Measurements from ENCODE around the gene UMODL1.

DNA sequence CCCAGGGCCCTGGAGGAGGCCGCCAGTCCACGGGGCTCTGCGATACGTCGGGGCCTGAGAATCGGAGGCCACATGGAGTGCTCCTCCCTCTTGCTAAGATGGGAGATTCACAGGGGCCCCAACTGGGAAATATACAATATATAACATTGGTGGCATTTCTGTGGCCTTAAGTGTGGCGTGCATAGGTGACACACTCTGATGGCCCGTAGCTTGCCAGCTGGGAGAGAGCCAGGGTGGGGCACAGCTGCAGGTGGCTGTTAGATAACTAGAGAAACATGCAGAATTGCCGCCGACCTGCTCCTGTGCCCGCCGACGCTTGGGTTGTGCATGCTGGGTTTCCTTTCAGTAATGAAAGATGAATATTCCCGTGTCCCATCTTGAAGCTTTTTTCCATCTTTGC lies 30.1 kb downstream of the UMODL1 start:
- TF ChIP-seq, protein P1, sequence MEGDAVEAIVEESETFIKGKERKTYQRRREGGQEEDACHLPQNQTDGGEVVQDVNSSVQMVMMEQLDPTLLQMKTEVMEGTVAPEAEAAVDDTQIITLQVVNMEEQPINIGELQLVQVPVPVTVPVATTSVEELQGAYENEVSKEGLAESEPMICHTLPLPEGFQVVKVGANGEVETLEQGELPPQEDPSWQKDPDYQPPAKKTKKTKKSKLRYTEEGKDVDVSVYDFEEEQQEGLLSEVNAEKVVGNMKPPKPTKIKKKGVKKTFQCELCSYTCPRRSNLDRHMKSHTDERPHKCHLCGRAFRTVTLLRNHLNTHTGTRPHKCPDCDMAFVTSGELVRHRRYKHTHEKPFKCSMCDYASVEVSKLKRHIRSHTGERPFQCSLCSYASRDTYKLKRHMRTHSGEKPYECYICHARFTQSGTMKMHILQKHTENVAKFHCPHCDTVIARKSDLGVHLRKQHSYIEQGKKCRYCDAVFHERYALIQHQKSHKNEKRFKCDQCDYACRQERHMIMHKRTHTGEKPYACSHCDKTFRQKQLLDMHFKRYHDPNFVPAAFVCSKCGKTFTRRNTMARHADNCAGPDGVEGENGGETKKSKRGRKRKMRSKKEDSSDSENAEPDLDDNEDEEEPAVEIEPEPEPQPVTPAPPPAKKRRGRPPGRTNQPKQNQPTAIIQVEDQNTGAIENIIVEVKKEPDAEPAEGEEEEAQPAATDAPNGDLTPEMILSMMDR (IDR thresholded peaks at IDR 0.05): no peak
- TF ChIP-seq POLR2AphosphoS5 (IDR thresholded peaks at IDR 0.05; ENCODE audit: low read depth, low read length): no peak
- TF ChIP-seq SIN3A (IDR thresholded peaks at IDR 0.05; ENCODE audit: borderline replicate concordance, insufficient read depth, low read depth, low read length): no peak
- TF ChIP-seq, protein P2, sequence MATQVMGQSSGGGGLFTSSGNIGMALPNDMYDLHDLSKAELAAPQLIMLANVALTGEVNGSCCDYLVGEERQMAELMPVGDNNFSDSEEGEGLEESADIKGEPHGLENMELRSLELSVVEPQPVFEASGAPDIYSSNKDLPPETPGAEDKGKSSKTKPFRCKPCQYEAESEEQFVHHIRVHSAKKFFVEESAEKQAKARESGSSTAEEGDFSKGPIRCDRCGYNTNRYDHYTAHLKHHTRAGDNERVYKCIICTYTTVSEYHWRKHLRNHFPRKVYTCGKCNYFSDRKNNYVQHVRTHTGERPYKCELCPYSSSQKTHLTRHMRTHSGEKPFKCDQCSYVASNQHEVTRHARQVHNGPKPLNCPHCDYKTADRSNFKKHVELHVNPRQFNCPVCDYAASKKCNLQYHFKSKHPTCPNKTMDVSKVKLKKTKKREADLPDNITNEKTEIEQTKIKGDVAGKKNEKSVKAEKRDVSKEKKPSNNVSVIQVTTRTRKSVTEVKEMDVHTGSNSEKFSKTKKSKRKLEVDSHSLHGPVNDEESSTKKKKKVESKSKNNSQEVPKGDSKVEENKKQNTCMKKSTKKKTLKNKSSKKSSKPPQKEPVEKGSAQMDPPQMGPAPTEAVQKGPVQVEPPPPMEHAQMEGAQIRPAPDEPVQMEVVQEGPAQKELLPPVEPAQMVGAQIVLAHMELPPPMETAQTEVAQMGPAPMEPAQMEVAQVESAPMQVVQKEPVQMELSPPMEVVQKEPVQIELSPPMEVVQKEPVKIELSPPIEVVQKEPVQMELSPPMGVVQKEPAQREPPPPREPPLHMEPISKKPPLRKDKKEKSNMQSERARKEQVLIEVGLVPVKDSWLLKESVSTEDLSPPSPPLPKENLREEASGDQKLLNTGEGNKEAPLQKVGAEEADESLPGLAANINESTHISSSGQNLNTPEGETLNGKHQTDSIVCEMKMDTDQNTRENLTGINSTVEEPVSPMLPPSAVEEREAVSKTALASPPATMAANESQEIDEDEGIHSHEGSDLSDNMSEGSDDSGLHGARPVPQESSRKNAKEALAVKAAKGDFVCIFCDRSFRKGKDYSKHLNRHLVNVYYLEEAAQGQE (IDR thresholded peaks at IDR 0.05; ENCODE audit: insufficient read depth in 1 of 2, low read depth in 2 of 2, low read length in 1 of 2): no peak
